Activated CD4-positive, alpha-beta T cell treated with anti-CD3 and anti-CD28 coated beads, Interleukin-2, amount 50 U/mL, for 48 hours (primary cell): ENCODE data around the gene TRPC4AP.
"Not testable (repeated sequence)": the region's sequence is repeated elsewhere in the genome, so short reads cannot be mapped to it uniquely, and the experiment has no call there.

ENCODE experiments used
- DNase-seq, 2 experiments: peaks; one replicate each; pipeline ENCODE4 v3.0.0-alpha.2; 2020

Gene TRPC4AP

GRCh38 chr20:35054814-35055213 is 37.8 kb downstream of the TRPC4AP start:
- DNase-seq, result no peak

- DNase-seq, result not testable (repeated sequence)
Observed at GRCh38 chr20:35052616-35053015, 40.0 kb downstream of the TRPC4AP start.

- DNase-seq, result no peak
Observed at GRCh38 chr20:35049776-35050352, 42.7 kb downstream of the TRPC4AP start.

GRCh38 chr20:35048739-35049138 is 43.9 kb downstream of the TRPC4AP start:
- no peak for DNase-seq

GRCh38 chr20:35042268-35042667 is 50.3 kb downstream of the TRPC4AP start:
- DNase-seq, result no peak

- no peak for DNase-seq
Observed at GRCh38 chr20:35040646-35041045, 52.0 kb downstream of the TRPC4AP start.

- DNase-seq, result no peak
Observed at GRCh38 chr20:35039846-35040489, 52.6 kb downstream of the TRPC4AP start.

GRCh38 chr20:35039146-35039545 is 53.5 kb downstream of the TRPC4AP start:
- no peak for DNase-seq

GRCh38 chr20:35034145-35034544 is 58.5 kb downstream of the TRPC4AP start:
- DNase-seq, result no peak

- DNase-seq, result no peak
Observed at GRCh38 chr20:35030136-35030535, 62.5 kb downstream of the TRPC4AP start.

- DNase-seq, result no peak
Observed at GRCh38 chr20:35027301-35027700, 65.3 kb downstream of the TRPC4AP start.

- DNase-seq, result no peak
Observed at GRCh38 chr20:35025116-35025515, 67.5 kb downstream of the TRPC4AP start.

- no peak for DNase-seq
Observed at GRCh38 chr20:35023624-35024023, 69.0 kb downstream of the TRPC4AP start.

- DNase-seq, result no peak
Observed at GRCh38 chr20:35021831-35022230, 70.8 kb downstream of the TRPC4AP start.

- no peak for DNase-seq
Observed at GRCh38 chr20:35021063-35021462, 71.5 kb downstream of the TRPC4AP start.

- no peak for DNase-seq
Observed at GRCh38 chr20:35020108-35020928, 72.3 kb downstream of the TRPC4AP start.

- no peak for DNase-seq
Observed at GRCh38 chr20:35018590-35019371, 73.8 kb downstream of the TRPC4AP start.

GRCh38 chr20:35017099-35017835 is 75.3 kb downstream of the TRPC4AP start:
- DNase-seq, result no peak

GRCh38 chr20:35015863-35016193 is 76.8 kb downstream of the TRPC4AP start:
- no peak for DNase-seq

- DNase-seq, result no peak
Observed at GRCh38 chr20:35014537-35014936, 78.1 kb downstream of the TRPC4AP start.

- no peak for DNase-seq
Observed at GRCh38 chr20:35013421-35014411, 78.9 kb downstream of the TRPC4AP start.
